T-cell (primary cell): ENCODE data around the gene FBN2. TPM values are rescaled to one million over a fixed set of nuclear protein-coding genes. Genes with fewer than 3 reads are reported as not detected.
"Not testable (repeated sequence)": the region's sequence is repeated elsewhere in the genome, so short reads cannot be mapped to it uniquely, and the experiment has no call there.

Experiments
- ATAC-seq, 4 experiments: fragments of 200-7000 bp in 3 of 4; fragments of 150-1000 bp in 1 of 4; cut with Tn5 transposase; replicated peaks in 1 of 4; 1 replicate in 3 of 4; 2 replicates in 1 of 4; pipeline ENCODE4 v1.10.0; 2021; ENCODE audit warnings: moderate library complexity in 3 of 4, mild to moderate bottlenecking in 2 of 4, moderate number of reproducible peaks in 1 of 4
- CTCF ChIA-PET, 2 donors: fragments of 300-600 bp; sonication (Branson Sonifier 250); formaldehyde crosslinking; loops; one replicate each; lab custom pipeline; 2022; ENCODE audit warnings: antibody characterized with exemption in 2 of 2; lab: Charles Lee
- POLR2A ChIA-PET, 2 donors: fragments of 300-600 bp; sonication (Branson Sonifier 250); formaldehyde crosslinking; loops; one replicate each; lab custom pipeline; 2022; ENCODE audit warnings: antibody characterized with exemption in 2 of 2; lab: Charles Lee
- DNase-seq, 35 experiments: peaks; one replicate each; pipeline versions ENCODE4 v3.0.0 to v3.0.0-alpha.2; 2013 to 2023
- H3K27ac ChIP-seq: one replicate; pipeline ENCODE4 v1.5.1; 2013; ENCODE audit warnings: low read length
- H3K27me3 ChIP-seq, 2 experiments: replicated peaks in 1 of 2; 1 replicate in 1 of 2; 2 replicates in 1 of 2; pipeline versions ENCODE4 v1.6.1 to v1.7.0; 2013; ENCODE audit warnings: low read length in 1 of 2, mixed read lengths in 1 of 2; ENCODE audit not compliant: control insufficient read depth in 2 of 2, insufficient read depth in 2 of 2; ENCODE audit errors: extremely low read depth in 1 of 2
- H3K36me3 ChIP-seq, 2 donors: 1 replicate in 1 of 2; 2 replicates in 1 of 2; pipeline versions ENCODE4 v1.6.1 to v1.7.0; 2013; ENCODE audit warnings: low read length in 1 of 2; ENCODE audit not compliant: control insufficient read depth in 2 of 2, insufficient read depth in 1 of 2; ENCODE audit errors: extremely low read depth in 1 of 2
- H3K4me1 ChIP-seq, 2 experiments: 1 replicate in 1 of 2; 2 replicates in 1 of 2; pipeline versions ENCODE4 v1.6.1 to v1.7.0; 2013; ENCODE audit warnings: low read length in 2 of 2, mixed read lengths in 1 of 2; ENCODE audit not compliant: insufficient read depth in 2 of 2, control insufficient read depth in 1 of 2; ENCODE audit errors: extremely low read depth in 1 of 2
- H3K4me3 ChIP-seq, 2 donors: 1 replicate in 1 of 2; 2 replicates in 1 of 2; pipeline versions ENCODE4 v1.5.1 to v1.7.0; 2013; ENCODE audit warnings: mild to moderate bottlenecking in 2 of 2, low read length in 1 of 2, moderate library complexity in 1 of 2; ENCODE audit not compliant: control insufficient read depth in 1 of 2; ENCODE audit errors: extremely low read depth in 1 of 2
- H3K9me3 ChIP-seq: 2 replicates; pipeline ENCODE4 v1.7.0; 2013
- H3K27ac Mint-ChIP-seq, 2 donors: one replicate each; pipeline ENCODE4 v1.8.0; 2020 to 2021; ENCODE audit warnings: mild to moderate bottlenecking in 2 of 2, mixed read lengths in 2 of 2
- H3K27me3 Mint-ChIP-seq, 2 donors: one replicate each; pipeline ENCODE4 v1.8.0; 2021 to 2022; ENCODE audit warnings: mixed read lengths in 2 of 2
- H3K36me3 Mint-ChIP-seq: one replicate; pipeline ENCODE4 v1.8.0; 2021; ENCODE audit warnings: mixed read lengths
- H3K4me1 Mint-ChIP-seq, 3 donors: one replicate each; pipeline ENCODE4 v1.8.0; 2020 to 2022; ENCODE audit warnings: mixed read lengths in 3 of 3, mild to moderate bottlenecking in 1 of 3
- H3K4me3 Mint-ChIP-seq, 3 donors: one replicate each; pipeline ENCODE4 v1.8.0; 2020 to 2022; ENCODE audit warnings: mild to moderate bottlenecking in 3 of 3, mixed read lengths in 3 of 3, moderate library complexity in 3 of 3
- H3K9me3 Mint-ChIP-seq, 3 donors: one replicate each; pipeline ENCODE4 v1.8.0; 2020 to 2022; ENCODE audit warnings: mixed read lengths in 3 of 3
- WGBS: methylation state at CpG from one replicate; pipeline ENCODE4 v1.1.5; 2013; ENCODE audit warnings: missing lambda C conversion rate; ENCODE audit not compliant: insufficient coverage; 5-methylcytosine and 5-hydroxymethylcytosine counted together
- total RNA-seq, 35 experiments: library from RNA in 6 of 35; stranded (reverse) in 6 of 35; fragments of 120-200 nt in 1 of 35; gene quantifications; one replicate each; pipeline versions ENCODE4 v1.2.1 to v1.2.4 and lab custom pipeline; 2013 to 2026

FBN2 gene
- total RNA-seq, 5 donors from 2014 or later (not counting 1 experiment from before 2014, with no cell fraction given) = 0.32 to 0.61 (median 0.36) TPM; not detected in 2

- CTCF ChIA-PET, H3K36me3 ChIP-seq, H3K9me3 ChIP-seq, H3K4me1 ChIP-seq, ATAC-seq, POLR2A ChIA-PET, H3K4me3 Mint-ChIP-seq, H3K27me3 ChIP-seq, H3K4me3 ChIP-seq, H3K36me3 Mint-ChIP-seq, H3K27ac Mint-ChIP-seq, H3K4me1 Mint-ChIP-seq, DNase-seq, H3K27me3 Mint-ChIP-seq, H3K27ac ChIP-seq: not testable (repeated sequence)
- H3K9me3 Mint-ChIP-seq = peaks cover 11 to 31% (median 28%) of the 10 kb centered on the region in 3 donors
- WGBS = 95% methylated on average over 7 of the region's 10 CpGs
These were observed 90.8 kb downstream of the FBN2 start for GRCh38 chr5:128447224-128447623.

- Histone ChIP-seq H3K27me3 (no peaks in the 10 kb centered on the region), H3K9me3 (no peaks in the 10 kb centered on the region), H3K27ac (no peak overlapping the region), H3K4me3 (no peak overlapping the region), H3K36me3 (no peaks in the 10 kb centered on the region), H3K4me1 (no peaks in the 10 kb centered on the region)
- peaks cover 2 to 9% (median 7%) of the 10 kb centered on the region in 3 donors for H3K9me3 Mint-ChIP-seq
- H3K4me3 Mint-ChIP-seq = no peak overlapping the region
- H3K27me3 Mint-ChIP-seq = no peaks in the 10 kb centered on the region
- DNase-seq (no peak), ATAC-seq (no peak)
- H3K36me3 Mint-ChIP-seq = no peaks in the 10 kb centered on the region
- WGBS = no CpG with 5 or more reads among the region's 2 CpGs
- POLR2A ChIA-PET = no interaction called here
- no peak overlapping the region for H3K27ac Mint-ChIP-seq
- CTCF ChIA-PET = no interaction called here
- no peaks in the 10 kb centered on the region for H3K4me1 Mint-ChIP-seq
These were observed 96.1 kb downstream of the FBN2 start for GRCh38 chr5:128441941-128442350.

- ATAC-seq (no peak), DNase-seq (no peak)
- Histone ChIP-seq H3K27ac (no peak overlapping the region), H3K36me3 (no peaks in the 10 kb centered on the region), H3K9me3 (no peaks in the 10 kb centered on the region), H3K27me3 (no peaks in the 10 kb centered on the region), H3K4me1 (no peaks in the 10 kb centered on the region), H3K4me3 (no peak overlapping the region)
- no peak overlapping the region for H3K4me3 Mint-ChIP-seq
- no peaks in the 10 kb centered on the region for H3K36me3 Mint-ChIP-seq
- CTCF ChIA-PET = no interaction called here
- POLR2A ChIA-PET = no interaction called here
- H3K4me1 Mint-ChIP-seq = no peaks in the 10 kb centered on the region
- 100% methylated on average over 1 of the region's 2 CpGs for WGBS
- peaks cover 0 to 6% (median 6%) of the 10 kb centered on the region in 3 donors for H3K9me3 Mint-ChIP-seq
- H3K27ac Mint-ChIP-seq = no peak overlapping the region
- H3K27me3 Mint-ChIP-seq = no peaks in the 10 kb centered on the region
These were observed 96.9 kb downstream of the FBN2 start for GRCh38 chr5:128441165-128441564.

GRCh38 chr5:128436749-128437188, 101.3 kb downstream of the FBN2 start:
- WGBS = 80% methylated on average over 2 of the region's 4 CpGs
- H3K4me3 Mint-ChIP-seq = no peak overlapping the region
- no peaks in the 10 kb centered on the region for H3K36me3 Mint-ChIP-seq
- Histone ChIP-seq H3K27ac (no peak overlapping the region), H3K36me3 (no peaks in the 10 kb centered on the region), H3K4me1 (no peaks in the 10 kb centered on the region), H3K9me3 (no peaks in the 10 kb centered on the region), H3K27me3 (no peaks in the 10 kb centered on the region), H3K4me3 (no peak overlapping the region)
- ChIA-PET POLR2A (no interaction called here), CTCF (no interaction called here)
- no peaks in the 10 kb centered on the region for H3K4me1 Mint-ChIP-seq
- ATAC-seq = no peak
- H3K9me3 Mint-ChIP-seq = no peaks in the 10 kb centered on the region
- DNase-seq = no peak
- no peaks in the 10 kb centered on the region for H3K27me3 Mint-ChIP-seq
- H3K27ac Mint-ChIP-seq = no peak overlapping the region

- no peaks in the 10 kb centered on the region for H3K36me3 Mint-ChIP-seq
- no peak overlapping the region for H3K4me3 Mint-ChIP-seq
- no peaks in the 10 kb centered on the region for H3K4me1 ChIP-seq
- ChIA-PET CTCF (no interaction called here), POLR2A (no interaction called here)
- 91% methylated on average over 3 of the region's 4 CpGs for WGBS
- H3K9me3 ChIP-seq = no peaks in the 10 kb centered on the region
- H3K4me1 Mint-ChIP-seq = no peaks in the 10 kb centered on the region
- H3K36me3 ChIP-seq = no peaks in the 10 kb centered on the region
- H3K4me3 ChIP-seq = no peak overlapping the region
- ATAC-seq (no peak), DNase-seq (no peak)
- H3K27me3 ChIP-seq = no peaks in the 10 kb centered on the region
- H3K27ac Mint-ChIP-seq = no peak overlapping the region
- H3K9me3 Mint-ChIP-seq = no peaks in the 10 kb centered on the region
- H3K27ac ChIP-seq = no peak overlapping the region
- no peaks in the 10 kb centered on the region for H3K27me3 Mint-ChIP-seq
These were observed 102.2 kb downstream of the FBN2 start for GRCh38 chr5:128435861-128436260.

GRCh38 chr5:128434993-128435392, 103.1 kb downstream of the FBN2 start:
- no peaks in the 10 kb centered on the region for H3K9me3 ChIP-seq
- no peaks in the 10 kb centered on the region for H3K36me3 ChIP-seq
- no peaks in the 10 kb centered on the region for H3K4me1 Mint-ChIP-seq
- no peak for ATAC-seq
- no peaks in the 10 kb centered on the region for H3K27me3 ChIP-seq
- H3K4me1 ChIP-seq = no peaks in the 10 kb centered on the region
- no peaks in the 10 kb centered on the region for H3K36me3 Mint-ChIP-seq
- no peak for DNase-seq
- H3K9me3 Mint-ChIP-seq = no peaks in the 10 kb centered on the region
- H3K27ac ChIP-seq = no peak overlapping the region
- POLR2A ChIA-PET = no interaction called here
- no peak overlapping the region for H3K27ac Mint-ChIP-seq
- H3K27me3 Mint-ChIP-seq = no peaks in the 10 kb centered on the region
- no peak overlapping the region for H3K4me3 ChIP-seq
- H3K4me3 Mint-ChIP-seq = no peak overlapping the region
- CTCF ChIA-PET = no interaction called here

- Mint-ChIP-seq H3K4me1 (no peaks in the 10 kb centered on the region), H3K4me3 (no peak overlapping the region), H3K27me3 (no peaks in the 10 kb centered on the region), H3K27ac (no peak overlapping the region), H3K36me3 (no peaks in the 10 kb centered on the region), H3K9me3 (peaks cover 0 to 1% (median 0%) of the 10 kb centered on the region in 3 donors)
- WGBS = no CpG with 5 or more reads among the region's 2 CpGs
- Histone ChIP-seq H3K4me1 (no peaks in the 10 kb centered on the region), H3K27me3 (no peaks in the 10 kb centered on the region), H3K36me3 (no peaks in the 10 kb centered on the region), H3K4me3 (no peak overlapping the region), H3K27ac (no peak overlapping the region), H3K9me3 (no peaks in the 10 kb centered on the region)
- CTCF ChIA-PET = interaction anchor here in 1 of 2 donors (0.6 kb wide), 1 partner anchor 15 kb away, joined by 3 read pairs; no protein-coding TSS in a partner anchor
- DNase-seq = no peak
- no peak for ATAC-seq
- POLR2A ChIA-PET = no interaction called here
These were observed 105.1 kb downstream of the FBN2 start for GRCh38 chr5:128432913-128433440.
